Progenitor cell of endocrine pancreas (in vitro differentiated cells): ENCODE data around the gene AKT2. TPM values are rescaled to one million over a fixed set of nuclear protein-coding genes. Genes with fewer than 3 reads are reported as not detected.
A peak's percentile ranks its signal among the peaks of the same experiment; 100 is the strongest.

ENCODE experiments used
- DNase-seq: peaks from one replicate; pipeline ENCODE4 v3.0.0; 2021; ENCODE audit warnings: low spot score; ENCODE audit not compliant: unreplicated experiment
- H3K27ac Mint-ChIP-seq: 2 replicates; pipeline ENCODE4 v1.8.0; 2021; ENCODE audit warnings: mild to moderate bottlenecking, moderate library complexity, mixed read lengths
- H3K27me3 Mint-ChIP-seq: 2 replicates; pipeline ENCODE4 v1.8.0; 2021; ENCODE audit warnings: mixed read lengths
- H3K36me3 Mint-ChIP-seq: 2 replicates; pipeline ENCODE4 v1.8.0; 2022; ENCODE audit warnings: mixed read lengths; ENCODE audit not compliant: insufficient read depth
- H3K4me1 Mint-ChIP-seq: 2 replicates; pipeline ENCODE4 v1.8.0; 2021; ENCODE audit warnings: low read depth, mixed read lengths
- H3K4me3 Mint-ChIP-seq: 2 replicates; pipeline ENCODE4 v1.8.0; 2021; ENCODE audit warnings: low read depth, mild to moderate bottlenecking, moderate library complexity, mixed read lengths
- H3K9me3 Mint-ChIP-seq: 2 replicates; pipeline ENCODE4 v1.8.0; 2021; ENCODE audit warnings: low read depth, mixed read lengths
- total RNA-seq: library from RNA; stranded (reverse); gene quantifications from 2 replicates; pipeline ENCODE4 v1.2.1, GENCODE V29; 2021
- TF ChIP-seq, protein P1 (sequence below): fragments of 200-600 bp; sonication (generic); IDR thresholded peaks from one replicate; pipeline ENCODE4 v1.5.0; 2021; ENCODE audit warnings: antibody characterized with exemption, mild to moderate bottlenecking; ENCODE audit not compliant: unreplicated experiment

The AKT2 gene
- total RNA-seq, 1 donor from 2014 or later = 200 TPM

- Mint-ChIP-seq H3K4me1 (peaks cover 36% of the 10 kb centered on the region), H3K36me3 (no peaks in the 10 kb centered on the region), H3K4me3 (no peak overlapping the region), H3K9me3 (no peaks in the 10 kb centered on the region), H3K27ac (no peak overlapping the region), H3K27me3 (no peaks in the 10 kb centered on the region)
- DNase-seq = no peak
- TF ChIP-seq, protein P1, sequence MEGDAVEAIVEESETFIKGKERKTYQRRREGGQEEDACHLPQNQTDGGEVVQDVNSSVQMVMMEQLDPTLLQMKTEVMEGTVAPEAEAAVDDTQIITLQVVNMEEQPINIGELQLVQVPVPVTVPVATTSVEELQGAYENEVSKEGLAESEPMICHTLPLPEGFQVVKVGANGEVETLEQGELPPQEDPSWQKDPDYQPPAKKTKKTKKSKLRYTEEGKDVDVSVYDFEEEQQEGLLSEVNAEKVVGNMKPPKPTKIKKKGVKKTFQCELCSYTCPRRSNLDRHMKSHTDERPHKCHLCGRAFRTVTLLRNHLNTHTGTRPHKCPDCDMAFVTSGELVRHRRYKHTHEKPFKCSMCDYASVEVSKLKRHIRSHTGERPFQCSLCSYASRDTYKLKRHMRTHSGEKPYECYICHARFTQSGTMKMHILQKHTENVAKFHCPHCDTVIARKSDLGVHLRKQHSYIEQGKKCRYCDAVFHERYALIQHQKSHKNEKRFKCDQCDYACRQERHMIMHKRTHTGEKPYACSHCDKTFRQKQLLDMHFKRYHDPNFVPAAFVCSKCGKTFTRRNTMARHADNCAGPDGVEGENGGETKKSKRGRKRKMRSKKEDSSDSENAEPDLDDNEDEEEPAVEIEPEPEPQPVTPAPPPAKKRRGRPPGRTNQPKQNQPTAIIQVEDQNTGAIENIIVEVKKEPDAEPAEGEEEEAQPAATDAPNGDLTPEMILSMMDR = no peak
Measured at GRCh38 chr19:40281381-40282208, 3.5 kb downstream of the AKT2 start.

DNA sequence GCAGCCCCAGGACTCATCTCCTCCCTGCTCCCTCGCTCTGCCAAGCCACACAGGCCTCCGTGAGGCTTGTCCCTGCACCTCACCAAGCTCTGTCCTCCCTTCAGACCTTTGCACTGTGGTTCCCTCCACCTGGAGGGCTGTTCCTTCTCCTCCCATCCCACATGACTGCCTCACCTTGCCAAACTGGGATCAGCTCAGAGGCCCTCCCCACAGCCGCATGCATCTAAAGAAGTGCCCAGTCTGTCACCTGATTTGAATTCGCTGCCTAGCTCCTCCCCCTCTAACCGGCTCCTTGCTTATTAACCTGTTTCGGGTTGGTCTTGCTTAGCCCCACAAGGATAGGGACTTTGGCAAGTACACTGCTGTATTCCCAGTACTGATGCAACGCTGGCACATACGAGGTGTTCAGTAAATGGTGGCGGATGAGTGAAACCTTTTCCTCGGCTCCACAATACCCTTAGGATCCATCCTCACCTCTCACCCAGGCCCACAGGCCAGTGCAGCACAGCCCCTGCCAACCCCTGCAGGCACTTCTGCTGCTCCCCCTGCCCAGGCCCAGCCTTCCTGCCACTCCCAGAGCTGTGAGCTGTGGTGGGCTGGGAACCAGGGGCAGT is 4.4 kb downstream of the AKT2 start:
- no peaks in the 10 kb centered on the region for H3K9me3 Mint-ChIP-seq
- peaks cover 35% of the 10 kb centered on the region for H3K4me1 Mint-ChIP-seq
- H3K27ac Mint-ChIP-seq = peak overlapping the region; percentile 74
- H3K4me3 Mint-ChIP-seq = no peak overlapping the region
- DNase-seq = no peak
- TF ChIP-seq, protein P1 = no peak
- H3K27me3 Mint-ChIP-seq = no peaks in the 10 kb centered on the region
- no peaks in the 10 kb centered on the region for H3K36me3 Mint-ChIP-seq

GRCh38 chr19:40279761-40280607 is 5.2 kb downstream of the AKT2 start:
- DNase-seq = no peak
- no peaks in the 10 kb centered on the region for H3K27me3 Mint-ChIP-seq
- H3K36me3 Mint-ChIP-seq = no peaks in the 10 kb centered on the region
- TF ChIP-seq, protein P1 = no peak
- no peaks in the 10 kb centered on the region for H3K9me3 Mint-ChIP-seq
- H3K4me3 Mint-ChIP-seq = no peak overlapping the region
- peaks cover 33% of the 10 kb centered on the region for H3K4me1 Mint-ChIP-seq
- peak overlapping the region; percentile 63 for H3K27ac Mint-ChIP-seq

DNA sequence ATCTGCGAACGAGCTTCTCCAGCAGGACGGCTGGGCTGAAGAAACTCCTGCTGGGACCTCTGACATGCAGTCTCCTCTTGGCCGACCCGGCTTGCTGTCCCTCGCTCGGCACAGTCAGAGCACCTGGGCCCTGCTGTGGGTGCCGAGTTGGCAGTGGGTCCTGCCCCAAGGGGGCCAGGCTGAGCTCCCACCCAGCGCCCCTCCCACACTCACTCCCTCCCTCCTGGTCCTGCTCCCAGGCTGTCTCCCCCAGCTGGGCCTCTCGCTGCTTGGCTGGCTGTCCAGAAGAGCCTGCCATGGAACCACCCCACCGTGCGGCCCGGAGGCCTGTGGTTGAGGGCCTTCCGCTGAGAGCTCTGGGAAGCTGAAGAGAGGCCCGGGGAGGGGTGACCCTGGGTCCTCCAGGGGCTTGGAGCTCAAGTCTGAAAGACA is 6.0 kb downstream of the AKT2 start:
- H3K36me3 Mint-ChIP-seq = no peaks in the 10 kb centered on the region
- no peaks in the 10 kb centered on the region for H3K27me3 Mint-ChIP-seq
- no peak overlapping the region for H3K27ac Mint-ChIP-seq
- TF ChIP-seq, protein P1 = no peak
- peaks cover 29% of the 10 kb centered on the region for H3K4me1 Mint-ChIP-seq
- no peak overlapping the region for H3K4me3 Mint-ChIP-seq
- DNase-seq = no peak
- H3K9me3 Mint-ChIP-seq = no peaks in the 10 kb centered on the region
